Measurements from ENCODE around the gene RNF215. TPM values are rescaled to one million over a fixed set of nuclear protein-coding genes. Genes with fewer than 3 reads are reported as not detected.

RNF215 gene
- total and polyA plus RNA-seq, 8 donors: 6.0 to 13.9 (median 9.4) TPM

- H3K27ac ChIP-seq: no peak overlapping the region
- no peak for FAIRE-seq
These were observed 11.8 kb upstream of the RNF215 start for GRCh38 chr22:30398685-30399680.

GRCh38 chr22:30397656-30398635, 10.7 kb upstream of the RNF215 start:
- intact Hi-C loops (cut with DNase I): no loop called here
- WGBS, 2 donors: 24 to 26% methylated on average over 11 of the region's 11 CpGs

More at GRCh38 chr22:30398685-30399680, 11.8 kb upstream of the RNF215 start:
- ATAC-seq: no peak
- WGBS, 2 donors: 59 to 66% methylated on average over 23 to 25 of the region's 25 CpGs
- H3K4me3 ChIP-seq: no peak overlapping the region
- peaks cover 0 to 5% (median 0%) of the 10 kb centered on the region in 3 donors for H3K4me1 ChIP-seq
- intact Hi-C loops (cut with DNase I): no loop called here
- no peaks in the 10 kb centered on the region for H3K9me3 ChIP-seq
- no peaks in the 10 kb centered on the region for H3K36me3 ChIP-seq
- H3K27me3 ChIP-seq: no peaks in the 10 kb centered on the region
- DNase-seq: no peak
- TF ChIP-seq CTCF (IDR thresholded peaks at IDR 0.05): no peak

GRCh38 chr22:30396871-30397655, 9.9 kb upstream of the RNF215 start, which contains the start of gene SEC14L2:
Gene SEC14L2 (plus strand): TSS chr22:30397018. CDS start chr22:30397117, 99 bp downstream.
- ATAC-seq (peak; percentile 79 to 93 (median 88)), DNase-seq (peak; percentile 51 to 88 (median 68)), FAIRE-seq (no peak)
- intact Hi-C loops (cut with DNase I): no loop called here
- Histone ChIP-seq H3K4me1 (peaks cover 0 to 5% (median 0%) of the 10 kb centered on the region in 3 donors), H3K27ac (peak within 1 kb of the TSS in 2 of 4 donors; percentile 5 to 39), H3K9me3 (no peaks in the 10 kb centered on the region), H3K36me3 (no peaks in the 10 kb centered on the region), H3K4me3 (peak within 1 kb of the TSS; percentile 33 to 72 (median 64)), H3K27me3 (no peaks in the 10 kb centered on the region)
- 0 to 1% methylated on average over 49 to 56 of the region's 56 CpGs for WGBS, 2 donors
- TF ChIP-seq CTCF (IDR thresholded peaks at IDR 0.05): no peak

More at GRCh38 chr22:30397656-30398635, 10.7 kb upstream of the RNF215 start:
- TF ChIP-seq CTCF (IDR thresholded peaks at IDR 0.05): no peak
- H3K4me3 ChIP-seq: peak overlapping the region in 3 of 4 donors; percentile 33 to 72 (median 63)
- no peak for DNase-seq
- H3K9me3 ChIP-seq: no peaks in the 10 kb centered on the region
- FAIRE-seq: no peak
- H3K36me3 ChIP-seq: no peaks in the 10 kb centered on the region
- H3K27ac ChIP-seq: no peak overlapping the region
- no peaks in the 10 kb centered on the region for H3K27me3 ChIP-seq
- ATAC-seq: peak in 1 of 4 donors; percentile 4
- H3K4me1 ChIP-seq: peaks cover 0 to 5% (median 0%) of the 10 kb centered on the region in 3 donors

GRCh38 chr22:30393885-30394284, 6.7 kb upstream of the RNF215 start:
- Histone ChIP-seq H3K4me3 (no peak overlapping the region), H3K9me3 (no peaks in the 10 kb centered on the region), H3K27ac (no peak overlapping the region), H3K4me1 (peaks cover 0 to 5% (median 0%) of the 10 kb centered on the region in 3 donors), H3K27me3 (no peaks in the 10 kb centered on the region), H3K36me3 (no peaks in the 10 kb centered on the region)
- ATAC-seq (no peak), DNase-seq (no peak), FAIRE-seq (no peak)
- TF ChIP-seq CTCF (IDR thresholded peaks at IDR 0.05): no peak
- intact Hi-C loops (cut with DNase I): no loop called here
- 77 to 80% methylated on average over 3 of the region's 3 CpGs for WGBS, 2 donors
